Breast epithelium (tissue), 4 donors: ENCODE measurements around the gene TNS1. TPM values are rescaled to one million over a fixed set of nuclear protein-coding genes. Genes with fewer than 3 reads are reported as not detected.

Source experiments
- DNase-seq, 2 donors: peaks; one replicate each; pipeline ENCODE4 v3.0.0-alpha.2; 2019; ENCODE audit warnings: low spot score in 2 of 2
- H3K27ac ChIP-seq, 2 donors: fragments of 200-600 bp; sonication (generic) in 1 of 2; one replicate each; pipeline ENCODE4 v1.5.1; 2016 to 2019; ENCODE audit warnings: mild to moderate bottlenecking in 1 of 2
- H3K27me3 ChIP-seq, 2 donors: fragments of 200-600 bp; sonication (generic) in 1 of 2; one replicate each; pipeline versions ENCODE4 v1.5.1 to v1.6.0; 2017 to 2019; ENCODE audit warnings: control low read depth in 1 of 2, mild to moderate bottlenecking in 1 of 2
- H3K36me3 ChIP-seq: fragments of 200-600 bp; one replicate; pipeline ENCODE4 v1.5.1; 2019
- H3K4me1 ChIP-seq, 2 donors: fragments of 200-600 bp; sonication (generic); one replicate each; pipeline ENCODE4 v1.5.1; 2016 to 2019; ENCODE audit warnings: control low read depth in 1 of 2
- H3K4me3 ChIP-seq, 3 donors: fragments of 200-600 bp; sonication (generic); 1 replicate in 2 of 3; 2 replicates in 1 of 3; pipeline ENCODE4 v1.5.1; 2016 to 2019; ENCODE audit warnings: mild to moderate bottlenecking in 3 of 3, moderate library complexity in 2 of 3
- H3K9me3 ChIP-seq, 2 donors: fragments of 200-600 bp; sonication (generic) in 1 of 2; one replicate each; pipeline ENCODE4 v1.5.1; 2016 to 2019; ENCODE audit warnings: control low read depth in 1 of 2
- POLR2A ChIP-seq: fragments of 450-650 bp; IDR thresholded peaks from one replicate; pipeline ENCODE4 v1.6.1; 2016; ENCODE audit warnings: antibody characterized with exemption, mild to moderate bottlenecking, moderate library complexity
- POLR2AphosphoS5 ChIP-seq, 3 donors: sonication (generic); formaldehyde crosslinking; IDR thresholded peaks; one replicate each; pipeline ENCODE4 v1.6.1; 2017; ENCODE audit warnings: antibody characterized with exemption in 3 of 3
- intact Hi-C: fragments of 100-400 bp; cut with DNase I; formaldehyde crosslinking; loops from one replicate; pipeline ENCODE4 v1.15.1; 2023; ENCODE audit warnings: low total_unique reads
- total RNA-seq, 3 donors: library from RNA; depleted of rRNA; stranded (reverse); fragments of >200 nt; gene quantifications; one replicate each; pipeline ENCODE4 v1.1.0, GENCODE V29; 2016
- TF ChIP-seq, protein P1 (sequence below), 3 donors: fragments of 450-650 bp; IDR thresholded peaks; one replicate each; pipeline ENCODE4 v1.5.1; 2016 to 2017; ENCODE audit warnings: antibody characterized with exemption in 3 of 3, mild to moderate bottlenecking in 3 of 3, moderate library complexity in 3 of 3

TNS1 gene
- total RNA-seq, 3 donors from 2014 or later = 141 to 577 (median 154) TPM

DNA sequence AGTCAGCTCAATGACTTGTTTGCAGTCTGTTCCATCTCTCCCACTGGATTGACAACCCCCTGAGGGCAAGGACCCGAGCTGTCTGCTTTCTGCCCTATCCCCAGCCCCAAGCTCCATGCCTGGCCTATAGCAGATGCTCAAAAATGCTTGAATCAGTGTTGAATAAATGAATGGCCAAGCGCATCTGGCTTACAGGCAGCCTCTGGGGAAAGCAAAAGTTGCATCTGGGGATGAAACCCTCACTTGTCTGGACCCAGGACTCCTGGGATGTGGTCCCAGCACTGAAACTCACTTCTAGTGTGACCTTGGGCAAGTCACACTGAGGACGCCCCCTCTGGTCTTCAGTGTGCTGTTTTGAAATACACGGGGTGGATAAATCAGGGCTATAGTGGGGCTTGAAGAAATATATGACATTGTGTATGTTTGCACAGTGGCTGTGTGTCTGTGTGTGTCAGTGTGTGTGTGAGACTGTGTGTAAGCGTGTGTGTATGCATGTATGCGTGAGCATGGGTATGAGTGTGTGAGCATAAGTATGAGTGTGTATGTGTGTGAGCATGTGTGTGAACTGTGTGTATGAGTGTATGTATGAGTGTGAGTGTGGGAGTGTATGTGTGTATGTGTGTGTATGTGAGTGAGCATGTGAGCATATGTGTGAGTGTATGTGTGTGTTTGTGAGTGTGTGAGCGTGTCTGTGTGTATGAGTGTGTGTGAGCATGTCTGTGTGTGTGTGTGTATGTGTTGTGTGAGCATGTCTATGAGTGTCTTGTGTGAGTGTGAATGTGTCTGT is 27.8 kb upstream of the TNS1 start:
- intact Hi-C loops = loop anchor here (1.0 kb wide), 1 partner anchor 42 kb away; no protein-coding TSS in a partner anchor
- H3K27ac ChIP-seq = no peak overlapping the region
- TF ChIP-seq POLR2A = no peak
- H3K4me3 ChIP-seq = no peak overlapping the region
- no peaks in the 10 kb centered on the region for H3K27me3 ChIP-seq
- peaks cover 0 to 47% of the 10 kb centered on the region in 2 donors for H3K4me1 ChIP-seq
- DNase-seq = no peak
- no peaks in the 10 kb centered on the region for H3K9me3 ChIP-seq
- no peaks in the 10 kb centered on the region for H3K36me3 ChIP-seq

GRCh38 chr2:218029366-218030360 is 26.9 kb upstream of the TNS1 start:
- H3K27ac ChIP-seq = peak overlapping the region; percentile 66 to 74
- H3K9me3 ChIP-seq = no peaks in the 10 kb centered on the region
- TF ChIP-seq POLR2A = no peak
- TF ChIP-seq POLR2AphosphoS5 (IDR thresholded peaks at IDR 0.05) = no peak
- TF ChIP-seq, protein P1, sequence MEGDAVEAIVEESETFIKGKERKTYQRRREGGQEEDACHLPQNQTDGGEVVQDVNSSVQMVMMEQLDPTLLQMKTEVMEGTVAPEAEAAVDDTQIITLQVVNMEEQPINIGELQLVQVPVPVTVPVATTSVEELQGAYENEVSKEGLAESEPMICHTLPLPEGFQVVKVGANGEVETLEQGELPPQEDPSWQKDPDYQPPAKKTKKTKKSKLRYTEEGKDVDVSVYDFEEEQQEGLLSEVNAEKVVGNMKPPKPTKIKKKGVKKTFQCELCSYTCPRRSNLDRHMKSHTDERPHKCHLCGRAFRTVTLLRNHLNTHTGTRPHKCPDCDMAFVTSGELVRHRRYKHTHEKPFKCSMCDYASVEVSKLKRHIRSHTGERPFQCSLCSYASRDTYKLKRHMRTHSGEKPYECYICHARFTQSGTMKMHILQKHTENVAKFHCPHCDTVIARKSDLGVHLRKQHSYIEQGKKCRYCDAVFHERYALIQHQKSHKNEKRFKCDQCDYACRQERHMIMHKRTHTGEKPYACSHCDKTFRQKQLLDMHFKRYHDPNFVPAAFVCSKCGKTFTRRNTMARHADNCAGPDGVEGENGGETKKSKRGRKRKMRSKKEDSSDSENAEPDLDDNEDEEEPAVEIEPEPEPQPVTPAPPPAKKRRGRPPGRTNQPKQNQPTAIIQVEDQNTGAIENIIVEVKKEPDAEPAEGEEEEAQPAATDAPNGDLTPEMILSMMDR (IDR thresholded peaks at IDR 0.05) = no peak
- intact Hi-C loops = loop anchor here (5.0 to 10.0 kb wide), 2 partner anchors 245 to 1882 kb away; no protein-coding TSS in a partner anchor
- H3K4me3 ChIP-seq = no peak overlapping the region
- H3K36me3 ChIP-seq = no peaks in the 10 kb centered on the region
- no peaks in the 10 kb centered on the region for H3K27me3 ChIP-seq
- peaks cover 0 to 47% of the 10 kb centered on the region in 2 donors for H3K4me1 ChIP-seq
- no peak for DNase-seq

GRCh38 chr2:218028562-218029348 is 26.0 kb upstream of the TNS1 start:
- Histone ChIP-seq H3K9me3 (no peaks in the 10 kb centered on the region), H3K27ac (peak overlapping the region; percentile 66 to 74), H3K27me3 (no peaks in the 10 kb centered on the region), H3K36me3 (no peaks in the 10 kb centered on the region), H3K4me3 (no peak overlapping the region), H3K4me1 (peaks cover 0 to 47% of the 10 kb centered on the region in 2 donors)
- intact Hi-C loops = loop anchor here (5.0 to 10.0 kb wide), 2 partner anchors 244 to 1881 kb away; no protein-coding TSS in a partner anchor
- DNase-seq = peak in 1 of 2 donors; percentile 19
- TF ChIP-seq POLR2A (no peak), POLR2AphosphoS5 (IDR thresholded peaks at IDR 0.05) (no peak)
- TF ChIP-seq, protein P1 (IDR thresholded peaks at IDR 0.05) = no peak

- Histone ChIP-seq H3K27ac (peak overlapping the region; percentile 66 to 74), H3K9me3 (no peaks in the 10 kb centered on the region), H3K36me3 (no peaks in the 10 kb centered on the region), H3K27me3 (no peaks in the 10 kb centered on the region), H3K4me3 (no peak overlapping the region), H3K4me1 (peaks cover 0 to 47% of the 10 kb centered on the region in 2 donors)
- TF ChIP-seq POLR2AphosphoS5 (IDR thresholded peaks at IDR 0.05) (no peak), POLR2A (no peak)
- TF ChIP-seq, protein P1 (IDR thresholded peaks at IDR 0.05) = no peak
- no peak for DNase-seq
- intact Hi-C loops = loop anchor here (5.0 to 10.0 kb wide), 2 partner anchors 243 to 1881 kb away; no protein-coding TSS in a partner anchor
Observed at GRCh38 chr2:218028189-218028495, 25.3 kb upstream of the TNS1 start.
